Hypothalamus (tissue), 51 donors: ENCODE results near the gene KRTAP5-7.

Source experiments
- DNase-seq, 51 donors: peaks; one replicate each; lab custom pipeline; 2025; lab: John Stamatoyannopoulos, UW

The KRTAP5-7 gene

GRCh38 chr11:71495286-71496230, 31.5 kb upstream of the KRTAP5-7 start:
- no peak for DNase-seq

DNA sequence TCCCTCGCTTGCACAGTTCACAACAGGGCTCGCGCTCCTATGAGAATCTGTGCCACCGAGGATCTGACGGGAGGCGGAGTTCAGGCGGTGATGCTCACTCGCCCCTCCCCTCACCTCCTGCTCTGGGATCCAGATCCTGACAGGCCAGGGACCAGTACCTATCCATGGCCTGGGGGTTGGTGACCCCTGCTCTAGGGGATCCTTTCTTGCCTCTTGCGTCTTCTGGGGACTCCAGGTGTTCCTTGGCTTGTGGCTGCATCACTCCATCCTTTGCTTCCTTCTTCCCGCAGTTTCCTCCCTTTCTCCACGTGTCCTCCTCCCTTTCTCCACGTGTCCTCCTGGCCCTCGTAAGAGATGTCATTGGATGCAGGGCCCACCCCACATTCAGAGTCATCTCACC, 30.6 kb upstream of the KRTAP5-7 start:
- DNase-seq: no peak

GRCh38 chr11:71498091-71498490, 29.0 kb upstream of the KRTAP5-7 start:
- DNase-seq: no peak

DNA sequence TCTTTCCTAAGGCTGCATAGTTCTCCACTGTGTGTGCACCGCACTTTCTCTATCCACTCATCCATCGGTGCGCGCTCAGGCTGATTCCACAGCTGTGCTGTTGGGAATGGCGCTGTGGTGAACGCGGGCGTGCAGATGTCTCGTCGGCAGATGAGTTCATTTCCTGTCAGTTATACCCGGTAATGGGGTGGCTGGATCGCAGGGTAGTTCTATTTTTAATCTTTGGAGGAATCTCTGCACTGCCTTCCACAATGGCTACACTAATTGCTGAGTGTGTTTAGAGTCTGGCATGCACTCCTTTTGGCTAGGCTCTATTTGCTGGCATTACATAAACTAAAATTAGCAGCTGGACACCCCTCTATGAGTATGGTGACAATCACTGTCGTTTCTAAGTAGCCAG, 27.9 kb upstream of the KRTAP5-7 start:
- DNase-seq: no peak

GRCh38 chr11:71499546-71499945, 27.5 kb upstream of the KRTAP5-7 start:
- DNase-seq: peak in 1 of 51 donors; percentile 4

DNA sequence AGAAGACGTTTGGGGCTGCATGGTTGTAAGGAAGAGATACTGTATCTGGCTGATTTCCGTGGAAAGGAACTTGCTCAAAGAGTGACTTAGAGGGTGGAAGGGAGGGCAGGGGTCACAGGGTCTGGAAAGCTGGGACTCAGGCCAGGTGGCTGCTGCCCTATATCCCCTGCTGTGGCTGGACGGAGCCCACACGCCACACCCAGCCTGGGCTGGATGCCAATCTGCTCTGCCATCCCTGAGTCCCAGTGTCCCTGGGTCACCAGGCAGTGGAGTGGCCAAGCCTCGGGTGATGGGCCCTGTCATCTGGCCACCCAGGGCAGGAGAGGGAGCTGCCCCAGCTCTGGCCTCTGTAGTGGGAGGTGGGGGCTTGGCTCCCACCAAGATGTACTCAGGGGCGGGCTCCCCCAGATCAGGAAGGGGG, 26.5 kb upstream of the KRTAP5-7 start:
- DNase-seq: peak in 17 of 51 donors; percentile 4 to 47 (median 23)

DNA sequence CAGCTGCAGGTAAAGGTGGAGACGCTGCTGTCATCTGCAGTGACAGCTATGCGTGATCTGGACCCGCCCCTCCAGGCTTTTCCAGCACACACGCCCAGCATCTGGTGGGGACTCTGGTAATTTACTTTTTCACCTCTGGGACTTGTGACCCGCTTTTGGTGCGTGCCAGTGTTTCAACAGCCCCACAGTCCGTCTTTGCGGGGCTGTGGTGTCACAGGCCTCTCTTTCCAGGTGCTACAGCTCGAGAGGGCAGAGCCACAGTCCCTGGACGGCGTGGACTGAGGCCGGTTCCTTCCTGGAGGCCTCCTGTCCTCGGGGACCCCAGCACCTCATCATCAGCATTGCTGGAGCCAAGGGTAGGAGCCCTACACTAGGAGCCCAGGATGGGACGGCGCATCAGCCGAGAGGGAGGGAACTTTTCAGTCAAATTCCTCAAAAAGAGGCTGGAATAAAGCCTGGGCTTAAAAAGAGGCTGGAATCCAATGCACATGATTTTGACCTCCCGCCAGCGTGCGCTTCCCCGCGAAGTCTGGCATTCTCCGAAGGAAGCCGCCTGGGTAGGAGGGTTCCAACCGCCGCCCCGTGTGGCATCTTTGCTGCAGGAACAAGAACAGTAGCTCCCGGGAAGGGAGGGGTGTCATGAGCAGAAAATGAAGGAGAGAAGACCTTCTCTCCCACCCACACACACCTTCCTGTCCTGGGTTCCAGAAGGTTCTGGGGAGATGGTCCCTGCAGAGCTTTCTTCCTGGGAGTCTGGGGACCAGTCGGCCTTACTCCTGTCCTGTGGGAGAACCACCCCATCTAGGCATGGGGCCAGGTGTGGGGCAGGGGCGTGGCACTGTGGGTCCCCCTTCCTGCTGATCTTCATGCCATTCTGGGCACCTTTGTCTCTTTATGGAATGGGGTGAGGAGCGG, 25.7 kb upstream of the KRTAP5-7 start:
- no peak for DNase-seq

GRCh38 chr11:71502026-71502425, 25.0 kb upstream of the KRTAP5-7 start:
- DNase-seq: no peak

DNA sequence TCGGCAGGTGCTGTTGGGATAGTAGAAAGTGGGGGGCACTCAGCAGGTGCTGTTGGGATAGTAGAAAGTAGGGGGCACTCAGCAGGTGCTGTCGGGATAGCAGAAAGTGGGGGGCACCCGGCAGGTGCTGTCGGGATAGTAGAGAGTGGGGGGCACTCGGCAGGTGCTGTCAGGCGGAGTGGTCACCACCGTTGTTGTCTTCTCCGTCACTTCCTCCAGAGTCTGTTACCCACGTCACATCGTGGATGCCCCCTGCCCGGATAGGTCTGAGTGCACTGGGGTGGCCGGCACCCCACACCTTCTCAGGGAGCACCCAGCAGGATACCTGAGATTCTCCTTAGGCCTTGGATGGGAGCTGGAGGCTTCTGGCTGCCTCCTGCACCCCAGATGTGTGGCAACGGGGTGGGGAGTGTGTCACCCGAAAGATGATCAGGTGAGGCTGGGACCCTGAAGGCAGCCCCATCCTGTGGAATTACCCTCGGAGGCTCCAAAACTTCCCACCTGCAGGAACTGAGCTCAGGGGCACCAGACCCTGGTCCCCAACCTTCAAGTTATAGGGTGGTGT, 24.1 kb upstream of the KRTAP5-7 start:
- no peak for DNase-seq

- DNase-seq: peak in 1 of 51 donors; percentile 2
Measured at GRCh38 chr11:71504531-71504930, 22.5 kb upstream of the KRTAP5-7 start.

GRCh38 chr11:71505001-71505400, 22.1 kb upstream of the KRTAP5-7 start:
- no peak for DNase-seq

GRCh38 chr11:71505781-71506180, 21.3 kb upstream of the KRTAP5-7 start:
- no peak for DNase-seq

- no peak for DNase-seq
Measured at GRCh38 chr11:71507102-71507501, 20.0 kb upstream of the KRTAP5-7 start.

DNA sequence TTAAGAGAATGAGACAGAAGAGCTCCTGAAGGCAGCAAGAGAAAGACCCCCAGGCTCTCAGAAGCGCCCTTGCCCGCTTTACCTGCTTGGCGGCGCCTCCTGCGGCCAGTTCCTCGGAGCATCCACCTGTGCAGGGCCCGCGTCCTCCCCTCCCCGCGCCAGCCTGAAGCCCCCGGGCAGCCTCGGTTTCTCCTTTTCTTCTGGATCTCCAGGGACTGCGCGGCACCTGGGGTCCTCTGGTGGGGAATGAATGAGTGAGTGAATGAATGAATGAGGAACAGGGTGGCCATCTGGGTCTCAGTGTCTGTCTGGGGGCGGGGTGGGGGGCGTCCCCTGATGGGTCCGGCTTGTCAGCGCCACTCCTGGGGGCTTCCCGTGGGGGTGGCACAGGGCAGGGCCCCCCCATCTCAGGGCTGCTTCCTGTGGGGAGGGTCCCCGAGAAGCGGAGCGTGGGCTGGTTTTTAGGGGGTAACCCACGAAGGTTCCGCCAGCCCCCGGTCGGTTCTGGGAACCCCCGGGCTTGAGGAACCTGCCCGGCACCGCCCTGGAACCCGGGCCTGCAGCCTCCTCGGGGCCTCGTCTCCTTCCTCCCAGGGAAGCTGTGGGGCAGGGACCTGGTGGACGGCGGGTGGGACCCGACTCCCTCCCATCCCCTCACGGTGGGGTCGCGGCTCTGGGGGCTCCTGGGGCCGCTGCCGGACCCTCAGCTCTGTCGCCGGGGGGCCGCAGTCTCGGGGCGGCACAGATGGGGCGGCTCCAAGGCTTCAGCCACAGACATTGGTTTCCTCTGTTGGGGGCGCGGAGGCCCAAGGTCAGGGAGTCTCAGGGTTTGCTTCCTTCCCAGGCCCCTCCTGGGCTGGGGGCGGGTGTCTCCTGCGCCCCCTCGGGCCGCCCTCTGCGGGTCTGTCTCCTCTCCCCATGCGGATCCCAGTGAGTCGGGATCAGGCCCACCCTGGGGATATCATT, 8.3 kb upstream of the KRTAP5-7 start:
- no peak for DNase-seq

DNA sequence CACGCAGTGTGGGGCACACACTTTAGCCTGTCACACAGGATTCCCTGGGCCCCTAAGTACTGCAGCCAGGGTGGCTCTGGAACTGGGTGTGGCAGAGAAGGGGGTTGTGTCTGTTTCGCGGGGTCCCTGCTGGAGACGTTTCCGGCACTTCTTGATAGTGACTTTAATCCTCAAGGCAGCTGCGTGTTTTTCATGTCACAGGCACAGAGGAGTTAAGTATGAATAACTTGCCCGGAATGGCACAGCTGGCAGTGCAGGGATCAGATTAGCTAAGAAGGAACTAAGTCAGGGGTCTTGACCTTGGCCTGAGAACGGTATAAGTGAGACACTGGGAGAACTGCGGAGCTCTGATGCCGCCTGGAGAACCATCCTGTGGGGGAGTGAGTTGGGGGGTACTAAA, 7.5 kb upstream of the KRTAP5-7 start:
- no peak for DNase-seq

GRCh38 chr11:71525188-71525937, 1.7 kb upstream of the KRTAP5-7 start:
- DNase-seq: no peak

DNA sequence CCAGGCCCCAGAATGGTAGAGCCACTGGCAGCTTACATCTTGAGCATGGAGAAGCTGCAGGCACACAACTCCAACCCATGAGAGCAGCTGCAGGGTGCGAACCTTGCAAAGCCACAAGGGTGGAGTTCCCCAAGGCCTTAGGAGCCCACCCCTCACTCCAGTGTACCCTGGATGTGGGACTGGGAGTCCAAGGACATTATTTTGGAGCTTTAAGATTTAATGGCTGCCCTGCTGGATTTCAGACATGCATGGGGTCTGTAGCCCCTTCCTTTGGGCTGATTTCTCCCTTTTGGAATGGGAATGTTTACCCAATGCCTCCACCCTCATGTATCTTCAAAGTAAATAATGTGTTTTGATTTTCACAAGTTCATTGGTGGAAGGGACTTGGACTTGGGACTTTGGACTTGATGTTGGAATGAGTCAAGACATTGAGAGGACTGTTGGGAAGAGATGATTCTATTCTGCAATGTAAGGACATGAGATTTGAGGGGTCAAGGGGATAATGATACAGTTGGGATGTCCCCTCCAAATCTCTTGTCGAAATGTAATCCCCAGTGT, 1.1 kb upstream of the KRTAP5-7 start:
- DNase-seq: no peak

DNA sequence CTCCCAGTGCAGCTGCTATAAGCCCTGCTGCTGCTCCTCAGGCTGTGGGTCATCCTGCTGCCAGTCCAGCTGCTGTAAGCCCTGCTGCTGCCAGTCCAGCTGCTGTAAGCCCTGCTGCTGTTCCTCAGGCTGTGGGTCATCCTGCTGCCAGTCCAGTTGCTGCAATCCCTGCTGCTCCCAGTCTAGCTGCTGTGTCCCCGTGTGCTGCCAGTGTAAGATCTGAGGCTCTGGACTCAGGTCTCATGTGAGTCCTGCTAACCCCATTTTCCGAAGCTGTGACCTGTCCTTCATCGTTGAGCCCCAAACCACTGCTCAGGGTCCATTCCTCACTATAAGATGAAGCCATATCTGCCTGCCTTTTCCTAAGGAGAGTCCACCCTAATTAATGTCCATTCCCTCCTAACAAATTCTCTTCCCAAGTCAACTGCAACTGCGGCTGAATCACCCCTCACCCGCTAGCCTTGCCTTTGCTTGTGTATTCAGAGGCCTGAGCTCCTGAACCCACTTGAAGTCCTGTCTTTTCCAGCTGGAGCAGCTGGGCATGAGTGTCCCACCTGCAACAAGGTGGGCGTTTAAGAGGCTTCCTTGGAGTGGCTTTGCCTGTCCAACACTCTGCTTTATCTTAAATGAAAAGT, 626 bp downstream of the KRTAP5-7 start:
- DNase-seq: no peak
